PC-9 (cell line): ENCODE data around the gene FAM237B.

Source experiments
- CTCF ChIP-seq: fragments of 200-600 bp; sonication (generic); conservative IDR thresholded peaks from 2 replicates; pipeline ENCODE4 v1.6.1; 2017; ENCODE audit warnings: mixed run types, antibody characterized with exemption, mild to moderate bottlenecking, moderate library complexity
- EZH2 ChIP-seq: fragments of 200-600 bp; sonication (generic); IDR thresholded peaks from 2 replicates; pipeline ENCODE4 v1.8.0; 2017; ENCODE audit warnings: antibody characterized with exemption, low read depth

- TF ChIP-seq EZH2 (no peak), CTCF (no peak)
These were observed 53.7 kb downstream of the FAM237B start for GRCh38 chr7:90267263-90267858.
